Central memory CD8-positive, alpha-beta T cell (primary cell): Measurements from ENCODE around the gene ACAA2.

ENCODE experiments used
- ATAC-seq: fragments of 150-1000 bp; cut with Tn5 transposase; replicated peaks from 2 replicates; pipeline ENCODE4 v1.10.0; 2022; ENCODE audit warnings: mild to moderate bottlenecking, moderate FRiP score, moderate number of reproducible peaks; ENCODE audit not compliant: poor library complexity, severe bottlenecking; ENCODE audit errors: extremely low read depth
- DNase-seq, 2 donors: peaks; one replicate each; pipeline ENCODE4 v3.0.0; 2021; ENCODE audit warnings: low spot score in 2 of 2
- H3K27ac Mint-ChIP-seq: one replicate; pipeline ENCODE4 v1.8.0; 2022; ENCODE audit warnings: low read depth, mild to moderate bottlenecking, moderate library complexity, mixed read lengths
- H3K27me3 Mint-ChIP-seq: one replicate; pipeline ENCODE4 v1.8.0; 2022; ENCODE audit warnings: mixed read lengths
- H3K36me3 Mint-ChIP-seq: one replicate; pipeline ENCODE4 v1.8.0; 2022; ENCODE audit warnings: mild to moderate bottlenecking, moderate library complexity, mixed read lengths; ENCODE audit not compliant: insufficient read depth
- H3K4me1 Mint-ChIP-seq: one replicate; pipeline ENCODE4 v1.8.0; 2022; ENCODE audit warnings: mixed read lengths
- H3K4me3 Mint-ChIP-seq: one replicate; pipeline ENCODE4 v1.8.0; 2022; ENCODE audit warnings: mild to moderate bottlenecking, moderate library complexity, mixed read lengths
- H3K9me3 Mint-ChIP-seq: one replicate; pipeline ENCODE4 v1.8.0; 2022; ENCODE audit warnings: mixed read lengths

The ACAA2 gene

GRCh38 chr18:49851624-49852023 is 38.3 kb upstream of the ACAA2 start:
- ATAC-seq: no peak

DNA sequence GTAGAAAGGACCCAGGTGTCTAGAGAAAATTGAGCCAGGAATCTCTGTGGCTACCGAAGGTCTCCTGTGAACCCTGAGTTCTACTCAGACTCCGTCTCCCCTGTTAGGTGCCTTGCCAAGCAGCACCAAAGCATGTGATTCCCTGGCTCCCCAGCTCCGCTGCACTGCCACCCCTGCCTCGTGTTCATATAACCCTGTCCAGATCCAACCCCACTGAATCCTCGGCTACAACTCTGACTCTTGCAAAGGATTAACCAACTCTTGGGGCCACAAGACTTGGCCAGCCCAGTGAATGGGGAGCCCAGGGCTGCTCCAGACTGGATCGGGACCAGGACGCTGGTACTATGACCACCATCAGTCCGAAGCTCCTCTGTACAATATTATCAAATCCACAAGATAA is 37.3 kb upstream of the ACAA2 start:
- no peak for DNase-seq
- H3K36me3 Mint-ChIP-seq: no peaks in the 10 kb centered on the region
- no peaks in the 10 kb centered on the region for H3K9me3 Mint-ChIP-seq
- H3K27ac Mint-ChIP-seq: no peak overlapping the region
- no peak overlapping the region for H3K4me3 Mint-ChIP-seq
- H3K4me1 Mint-ChIP-seq: peaks cover 5% of the 10 kb centered on the region
- peaks cover 9% of the 10 kb centered on the region for H3K27me3 Mint-ChIP-seq
- ATAC-seq: no peak

More at GRCh38 chr18:49851624-49852023, 38.3 kb upstream of the ACAA2 start:
- Mint-ChIP-seq H3K9me3 (no peaks in the 10 kb centered on the region), H3K36me3 (no peaks in the 10 kb centered on the region), H3K4me1 (peaks cover 5% of the 10 kb centered on the region), H3K4me3 (no peak overlapping the region), H3K27me3 (peaks cover 6% of the 10 kb centered on the region), H3K27ac (no peak overlapping the region)
- no peak for DNase-seq

- Mint-ChIP-seq H3K4me3 (no peak overlapping the region), H3K27me3 (peaks cover 9% of the 10 kb centered on the region), H3K9me3 (no peaks in the 10 kb centered on the region), H3K4me1 (peaks cover 3% of the 10 kb centered on the region), H3K36me3 (no peaks in the 10 kb centered on the region), H3K27ac (no peak overlapping the region)
- no peak for ATAC-seq
- DNase-seq: no peak
Observed at GRCh38 chr18:49849331-49850217, 36.2 kb upstream of the ACAA2 start.

GRCh38 chr18:49848115-49848514 is 34.8 kb upstream of the ACAA2 start:
- Mint-ChIP-seq H3K27me3 (peaks cover 9% of the 10 kb centered on the region), H3K36me3 (no peaks in the 10 kb centered on the region), H3K27ac (no peak overlapping the region), H3K4me1 (no peaks in the 10 kb centered on the region), H3K4me3 (no peak overlapping the region), H3K9me3 (no peaks in the 10 kb centered on the region)
- DNase-seq (no peak), ATAC-seq (no peak)

DNA sequence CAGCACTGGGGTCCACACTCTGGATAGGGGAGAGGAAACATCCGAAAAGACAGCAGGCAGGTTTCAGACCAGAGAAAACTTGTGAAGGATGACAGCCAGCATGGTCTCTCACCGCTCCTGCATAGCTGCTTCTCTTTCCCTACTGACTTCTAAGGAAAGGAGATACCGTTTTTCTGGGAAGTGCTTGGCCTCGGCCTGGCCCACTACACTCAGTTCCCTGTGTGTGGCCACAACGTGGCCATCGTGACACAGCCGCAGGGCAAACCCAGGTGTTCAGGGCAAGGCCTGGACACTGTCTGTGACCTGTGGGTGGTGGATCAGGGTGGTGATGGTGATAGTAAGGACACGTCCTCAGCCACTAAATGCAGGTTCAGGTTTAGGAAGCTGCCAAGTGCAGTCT is 34.2 kb upstream of the ACAA2 start:
- Mint-ChIP-seq H3K9me3 (no peaks in the 10 kb centered on the region), H3K36me3 (no peaks in the 10 kb centered on the region), H3K4me1 (no peaks in the 10 kb centered on the region), H3K4me3 (no peak overlapping the region), H3K27ac (no peak overlapping the region), H3K27me3 (peaks cover 9% of the 10 kb centered on the region)
- no peak for DNase-seq
- ATAC-seq: no peak

GRCh38 chr18:49846718-49847470 is 33.6 kb upstream of the ACAA2 start:
- no peak for ATAC-seq
- no peak for DNase-seq
- no peak overlapping the region for H3K27ac Mint-ChIP-seq
- no peaks in the 10 kb centered on the region for H3K36me3 Mint-ChIP-seq
- H3K4me3 Mint-ChIP-seq: no peak overlapping the region
- H3K27me3 Mint-ChIP-seq: peaks cover 9% of the 10 kb centered on the region
- H3K4me1 Mint-ChIP-seq: no peaks in the 10 kb centered on the region
- H3K9me3 Mint-ChIP-seq: no peaks in the 10 kb centered on the region

DNA sequence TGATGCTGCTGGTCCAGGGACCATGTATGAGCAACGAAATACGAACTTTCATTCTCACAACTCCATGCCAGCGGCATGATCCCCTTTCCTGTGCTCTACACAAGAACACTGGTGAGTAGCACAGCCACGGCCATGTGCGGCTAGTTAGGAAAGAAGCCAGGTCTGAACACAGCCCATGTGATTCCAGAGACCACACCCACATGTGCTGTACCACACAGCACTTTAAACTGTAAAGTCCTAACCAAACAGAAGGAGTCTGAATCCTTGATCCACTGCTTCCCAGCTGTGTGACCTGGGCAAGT is 33.0 kb upstream of the ACAA2 start:
- no peaks in the 10 kb centered on the region for H3K36me3 Mint-ChIP-seq
- H3K27ac Mint-ChIP-seq: no peak overlapping the region
- no peaks in the 10 kb centered on the region for H3K9me3 Mint-ChIP-seq
- peaks cover 9% of the 10 kb centered on the region for H3K27me3 Mint-ChIP-seq
- ATAC-seq: no peak
- no peak for DNase-seq
- H3K4me1 Mint-ChIP-seq: no peaks in the 10 kb centered on the region
- no peak overlapping the region for H3K4me3 Mint-ChIP-seq

DNA sequence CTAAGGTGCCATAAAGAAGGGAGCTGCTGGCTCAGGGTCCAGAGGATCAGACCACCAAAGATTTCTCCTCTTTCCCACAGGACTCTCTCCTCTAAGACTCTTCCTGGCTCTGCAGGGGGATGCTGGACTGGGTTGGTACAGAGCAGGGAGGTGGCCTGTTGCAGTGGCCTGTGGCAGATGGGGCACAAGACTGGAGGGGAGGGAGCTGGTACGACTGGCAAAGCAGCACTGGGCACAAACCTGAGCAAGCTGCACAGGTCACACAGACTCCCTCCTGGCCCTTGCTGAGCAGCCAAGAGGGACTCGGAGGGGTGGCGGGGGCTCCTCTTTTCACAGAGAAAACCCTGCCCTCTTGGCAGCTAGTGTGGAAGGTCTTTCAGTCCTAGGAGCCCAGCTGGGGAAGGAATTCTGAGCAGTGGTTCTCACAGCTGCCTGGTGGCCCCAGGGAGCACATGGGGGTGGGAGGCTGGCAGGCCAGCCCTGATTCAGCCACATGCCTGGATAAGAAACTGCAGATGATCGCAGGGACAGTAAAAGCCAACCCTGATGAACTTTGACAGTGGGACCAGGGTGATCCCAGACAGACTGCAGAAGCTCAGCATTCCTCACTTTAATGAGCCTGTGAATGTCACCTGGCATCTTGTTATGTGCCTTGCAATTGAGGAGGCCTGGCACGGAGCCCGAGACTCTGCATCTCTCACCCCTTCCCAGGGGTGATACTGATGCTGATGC is 32.5 kb upstream of the ACAA2 start:
- Mint-ChIP-seq H3K9me3 (no peaks in the 10 kb centered on the region), H3K27ac (no peak overlapping the region), H3K36me3 (no peaks in the 10 kb centered on the region), H3K4me1 (no peaks in the 10 kb centered on the region), H3K27me3 (peaks cover 9% of the 10 kb centered on the region), H3K4me3 (no peak overlapping the region)
- no peak for ATAC-seq
- no peak for DNase-seq

- Mint-ChIP-seq H3K4me3 (no peak overlapping the region), H3K4me1 (peaks cover 5% of the 10 kb centered on the region), H3K27me3 (peaks cover 9% of the 10 kb centered on the region), H3K36me3 (no peaks in the 10 kb centered on the region), H3K9me3 (no peaks in the 10 kb centered on the region), H3K27ac (no peak overlapping the region)
- ATAC-seq: no peak
- DNase-seq: no peak
Observed at GRCh38 chr18:49844903-49845302, 31.6 kb upstream of the ACAA2 start.

- Mint-ChIP-seq H3K27me3 (peaks cover 9% of the 10 kb centered on the region), H3K4me1 (peaks cover 5% of the 10 kb centered on the region), H3K9me3 (no peaks in the 10 kb centered on the region), H3K27ac (peak overlapping the region; percentile 63), H3K4me3 (no peak overlapping the region), H3K36me3 (no peaks in the 10 kb centered on the region)
- no peak for DNase-seq
- no peak for ATAC-seq
Observed at GRCh38 chr18:49843778-49844625, 30.7 kb upstream of the ACAA2 start.

- Mint-ChIP-seq H3K36me3 (no peaks in the 10 kb centered on the region), H3K27ac (no peak overlapping the region), H3K4me1 (peaks cover 5% of the 10 kb centered on the region), H3K27me3 (peaks cover 9% of the 10 kb centered on the region), H3K4me3 (no peak overlapping the region), H3K9me3 (no peaks in the 10 kb centered on the region)
- ATAC-seq (no peak), DNase-seq (no peak)
Observed at GRCh38 chr18:49843131-49843530, 29.8 kb upstream of the ACAA2 start.

DNA sequence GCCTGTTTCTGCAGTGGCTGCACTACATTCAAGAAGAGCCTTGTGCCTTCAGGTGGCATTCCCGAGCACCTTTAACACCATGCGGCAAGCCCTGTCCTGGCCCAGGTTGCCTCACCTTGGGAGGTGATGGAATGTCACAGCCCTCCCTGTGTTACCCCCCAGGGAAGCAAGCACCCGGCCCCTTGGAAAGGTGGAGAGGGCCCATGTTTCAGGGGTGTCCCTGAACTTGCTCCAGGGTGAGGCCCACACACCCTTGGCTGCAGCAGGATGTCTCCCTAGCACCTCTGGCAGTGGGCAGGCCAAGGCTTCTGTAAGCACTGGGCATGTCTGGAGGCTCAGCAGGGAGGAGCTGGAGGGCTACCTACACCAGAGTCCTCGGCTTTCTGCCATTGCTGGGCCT is 29.3 kb upstream of the ACAA2 start:
- H3K36me3 Mint-ChIP-seq: no peaks in the 10 kb centered on the region
- no peak overlapping the region for H3K4me3 Mint-ChIP-seq
- H3K4me1 Mint-ChIP-seq: peaks cover 5% of the 10 kb centered on the region
- no peak overlapping the region for H3K27ac Mint-ChIP-seq
- no peaks in the 10 kb centered on the region for H3K9me3 Mint-ChIP-seq
- peaks cover 9% of the 10 kb centered on the region for H3K27me3 Mint-ChIP-seq
- ATAC-seq: no peak
- no peak for DNase-seq
